WTC11 (cell line): Measurements from ENCODE around the gene MTX1.

ENCODE experiments used
- FOXJ3 ChIP-seq: sonication (generic); formaldehyde crosslinking; IDR thresholded peaks from 2 replicates; pipeline ENCODE4 v1.9.0; 2021; ENCODE audit warnings: missing genetic modification reagents, mild to moderate bottlenecking, borderline replicate concordance
- TF ChIP-seq, protein P1 (sequence below): fragments of 200-600 bp; IDR thresholded peaks from 2 replicates; pipeline ENCODE4 v1.8.0; 2022; ENCODE audit warnings: antibody characterized with exemption

DNA sequence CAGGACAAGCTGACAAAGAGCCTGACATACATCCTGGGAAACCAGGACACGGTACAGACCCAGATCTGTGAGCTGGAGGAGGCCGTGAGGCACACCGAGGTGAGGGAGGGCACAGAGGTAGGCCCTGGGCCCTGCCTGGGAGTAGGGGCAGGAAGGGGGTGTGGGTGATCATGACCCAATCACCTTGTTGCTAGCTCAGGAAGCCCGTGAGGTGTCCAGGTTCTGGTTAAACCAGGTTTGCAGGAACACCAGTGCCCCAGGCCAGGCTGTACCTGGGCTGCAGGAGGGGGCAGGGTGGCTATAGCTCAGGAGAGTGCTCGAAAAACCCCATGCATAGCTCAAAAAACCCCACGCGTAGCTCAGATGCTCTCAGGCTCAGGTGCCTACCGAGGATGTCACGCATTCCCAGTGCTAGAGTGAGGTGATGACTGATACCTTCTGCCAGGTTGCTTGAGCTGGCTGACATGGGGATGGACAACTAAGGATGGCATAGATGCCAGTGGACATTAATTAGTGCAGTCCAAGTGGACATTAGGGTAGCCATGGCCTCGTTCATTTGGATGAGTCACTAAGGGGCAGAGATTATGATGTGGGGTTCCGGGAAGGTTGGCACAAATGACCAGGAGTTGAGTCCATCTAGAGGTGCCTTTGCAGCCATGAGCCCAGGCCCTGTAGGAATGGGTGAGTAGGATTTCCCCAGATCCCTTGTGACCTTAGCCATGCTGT lies 31.1 kb upstream of the MTX1 start:
- TF ChIP-seq, protein P1, sequence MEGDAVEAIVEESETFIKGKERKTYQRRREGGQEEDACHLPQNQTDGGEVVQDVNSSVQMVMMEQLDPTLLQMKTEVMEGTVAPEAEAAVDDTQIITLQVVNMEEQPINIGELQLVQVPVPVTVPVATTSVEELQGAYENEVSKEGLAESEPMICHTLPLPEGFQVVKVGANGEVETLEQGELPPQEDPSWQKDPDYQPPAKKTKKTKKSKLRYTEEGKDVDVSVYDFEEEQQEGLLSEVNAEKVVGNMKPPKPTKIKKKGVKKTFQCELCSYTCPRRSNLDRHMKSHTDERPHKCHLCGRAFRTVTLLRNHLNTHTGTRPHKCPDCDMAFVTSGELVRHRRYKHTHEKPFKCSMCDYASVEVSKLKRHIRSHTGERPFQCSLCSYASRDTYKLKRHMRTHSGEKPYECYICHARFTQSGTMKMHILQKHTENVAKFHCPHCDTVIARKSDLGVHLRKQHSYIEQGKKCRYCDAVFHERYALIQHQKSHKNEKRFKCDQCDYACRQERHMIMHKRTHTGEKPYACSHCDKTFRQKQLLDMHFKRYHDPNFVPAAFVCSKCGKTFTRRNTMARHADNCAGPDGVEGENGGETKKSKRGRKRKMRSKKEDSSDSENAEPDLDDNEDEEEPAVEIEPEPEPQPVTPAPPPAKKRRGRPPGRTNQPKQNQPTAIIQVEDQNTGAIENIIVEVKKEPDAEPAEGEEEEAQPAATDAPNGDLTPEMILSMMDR, result no peak
- no peak for TF ChIP-seq FOXJ3
